Measurements from ENCODE around the gene MYLK.

GRCh38 chr3:123636431-123636841 is 247.7 kb downstream of the MYLK start:
- TF ChIP-seq EZH2 (IDR thresholded peaks at IDR 0.05; ENCODE audit: borderline replicate concordance, low read length) (no peak), CTCF (IDR thresholded peaks at IDR 0.05; ENCODE audit: low read length) (no peak)

Data from OCI-LY1 (cell line).